GM21423 (cell line): ENCODE results near the gene KIRREL3.

ENCODE experiments used
- ATAC-seq: cut with Tn5 transposase; IDR thresholded peaks from one replicate; pipeline ENCODE4 v1.9.1; 2021; ENCODE audit warnings: mild to moderate bottlenecking, moderate library complexity; ENCODE audit not compliant: unreplicated experiment

The KIRREL3 gene

DNA sequence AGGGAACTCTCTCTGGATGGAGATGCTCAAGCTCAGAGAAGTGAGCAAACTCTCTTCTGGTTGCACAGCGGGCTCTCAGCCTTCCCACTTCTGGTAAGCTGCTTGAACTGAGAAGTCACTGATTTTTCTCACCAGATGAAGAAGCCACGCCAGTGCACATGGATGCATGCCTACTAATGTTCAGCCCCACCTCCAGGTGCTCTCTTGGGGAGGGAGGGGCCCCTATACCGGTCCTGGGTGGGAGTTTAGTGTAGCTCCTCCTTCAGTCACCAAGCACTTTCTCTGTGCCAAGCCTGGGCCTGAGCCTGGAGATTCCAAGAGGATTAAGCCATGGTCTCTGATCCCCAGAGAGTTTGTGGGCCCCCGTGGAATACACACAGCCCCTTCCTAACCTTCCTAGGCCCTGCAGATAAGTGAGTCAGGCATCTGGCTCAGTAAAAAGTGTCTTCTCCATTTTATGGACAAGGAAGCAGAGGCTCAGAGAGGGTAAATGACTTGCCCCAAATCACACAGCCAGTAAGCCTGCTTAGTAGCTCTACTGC lies 502.9 kb downstream of the KIRREL3 start:
- no peak for ATAC-seq

DNA sequence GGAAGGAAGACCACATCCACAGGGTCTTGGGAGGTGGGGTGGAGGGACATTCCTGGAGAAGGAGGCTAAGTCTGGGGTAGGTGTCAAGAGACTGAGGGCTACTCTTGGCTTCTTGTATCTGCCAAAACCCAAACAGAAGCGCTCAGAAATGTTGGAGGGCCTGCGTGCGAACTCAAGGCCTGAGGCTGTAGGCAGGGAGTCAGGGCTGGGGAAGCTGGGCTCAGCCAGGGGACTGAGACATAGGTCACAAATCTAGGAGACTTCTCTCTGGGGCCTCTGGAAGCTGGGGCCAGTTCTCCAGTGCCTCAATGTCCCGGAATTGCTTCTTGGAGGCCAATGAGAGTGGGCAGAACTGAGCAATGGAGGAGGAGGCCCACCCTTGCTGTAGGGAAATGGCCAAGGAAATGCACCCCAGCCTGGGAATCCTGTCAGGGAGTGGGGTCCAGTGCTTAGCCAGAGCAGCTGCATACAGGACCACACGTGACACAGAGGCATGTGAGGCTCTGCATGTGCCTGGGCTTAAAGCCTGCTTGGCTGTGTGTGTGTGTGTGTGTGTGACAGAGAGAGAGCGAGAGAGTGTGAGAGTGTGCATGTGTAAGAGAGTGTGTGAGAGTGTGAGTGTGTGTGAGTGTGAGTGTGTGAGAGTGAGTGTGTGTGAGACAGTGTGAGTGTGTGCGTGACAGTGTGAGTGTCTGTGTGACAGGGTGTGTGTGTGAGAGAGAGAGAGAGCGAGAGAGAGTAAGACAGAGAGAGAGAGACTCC lies 503.8 kb downstream of the KIRREL3 start:
- ATAC-seq = no peak

- no peak for ATAC-seq
Measured at GRCh38 chr11:126495281-126496220, 505.0 kb downstream of the KIRREL3 start.

DNA sequence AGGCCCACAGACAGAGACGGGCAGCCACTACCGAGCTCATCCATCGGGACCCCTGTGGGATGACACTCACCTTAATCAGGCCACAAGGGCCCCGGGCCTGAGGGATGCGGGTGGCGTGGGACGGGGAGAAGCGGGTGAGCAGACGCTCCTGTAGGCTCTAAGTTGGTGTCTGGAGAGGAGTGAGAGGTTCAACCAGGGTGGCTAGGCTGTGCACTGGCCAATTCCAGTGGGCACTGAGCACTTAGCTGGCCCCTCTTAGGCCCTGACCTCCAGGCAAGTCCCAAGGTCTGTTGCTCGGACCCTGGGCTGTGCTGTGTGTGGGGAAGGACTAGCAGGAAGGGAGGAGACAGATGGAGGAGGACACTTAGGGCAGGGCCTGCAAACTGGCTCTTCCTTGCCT lies 505.7 kb downstream of the KIRREL3 start:
- ATAC-seq = no peak

DNA sequence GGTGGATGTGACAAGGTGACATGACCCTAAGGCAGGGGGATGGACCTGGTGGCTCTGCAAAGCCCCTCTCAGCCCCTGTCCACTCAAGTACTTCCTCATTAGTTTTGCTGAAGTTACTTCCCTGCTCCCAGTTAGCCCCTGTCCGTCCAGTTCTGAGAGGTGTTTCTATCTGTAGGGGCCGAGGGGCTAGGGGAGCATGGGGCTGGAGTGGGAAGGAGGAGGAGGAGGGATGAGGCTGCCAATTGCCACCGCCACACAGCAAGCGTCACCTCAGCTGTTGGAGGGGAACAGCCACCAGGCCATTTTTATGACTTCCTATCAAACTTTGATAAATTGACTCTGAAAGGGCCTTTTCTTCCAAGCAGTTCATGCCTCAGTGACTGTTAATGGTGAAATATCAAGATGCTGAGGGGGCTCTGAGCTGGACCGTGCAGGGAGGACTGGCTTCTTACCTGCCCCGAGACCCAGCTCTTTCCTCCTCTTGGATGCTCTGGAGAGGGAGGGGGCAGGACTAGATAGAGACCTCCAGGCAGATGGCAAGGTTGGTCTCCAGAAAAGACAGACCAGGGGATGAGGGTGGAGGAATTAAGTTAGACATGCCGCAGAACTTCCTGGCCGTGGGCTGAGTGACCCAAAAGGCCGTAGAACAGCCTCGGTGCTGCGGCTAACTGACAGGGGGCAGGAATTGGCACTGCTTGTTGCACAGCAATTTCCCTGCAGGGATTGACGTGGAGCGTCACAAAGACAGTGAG lies 508.1 kb downstream of the KIRREL3 start:
- no peak for ATAC-seq

DNA sequence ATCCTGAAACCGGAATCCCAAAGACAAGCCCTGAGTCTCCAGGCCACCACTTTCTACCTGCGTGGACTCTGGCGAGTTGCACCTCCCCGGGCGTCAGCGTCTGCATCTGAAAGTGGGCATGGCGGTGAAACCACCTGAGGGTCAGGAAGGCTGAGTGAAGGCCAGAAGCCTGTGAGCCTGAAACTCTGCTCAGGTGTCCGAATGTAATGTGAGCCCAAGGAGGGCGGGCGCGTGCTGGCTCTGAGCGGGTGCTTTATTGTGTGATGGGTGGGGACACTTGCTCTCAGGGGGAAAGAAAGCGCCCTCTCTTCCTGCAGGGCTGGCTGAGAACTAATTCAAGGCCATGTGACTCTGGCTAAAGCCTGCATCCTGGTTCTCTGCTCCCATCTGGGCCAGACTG lies 509.5 kb downstream of the KIRREL3 start:
- ATAC-seq = no peak

DNA sequence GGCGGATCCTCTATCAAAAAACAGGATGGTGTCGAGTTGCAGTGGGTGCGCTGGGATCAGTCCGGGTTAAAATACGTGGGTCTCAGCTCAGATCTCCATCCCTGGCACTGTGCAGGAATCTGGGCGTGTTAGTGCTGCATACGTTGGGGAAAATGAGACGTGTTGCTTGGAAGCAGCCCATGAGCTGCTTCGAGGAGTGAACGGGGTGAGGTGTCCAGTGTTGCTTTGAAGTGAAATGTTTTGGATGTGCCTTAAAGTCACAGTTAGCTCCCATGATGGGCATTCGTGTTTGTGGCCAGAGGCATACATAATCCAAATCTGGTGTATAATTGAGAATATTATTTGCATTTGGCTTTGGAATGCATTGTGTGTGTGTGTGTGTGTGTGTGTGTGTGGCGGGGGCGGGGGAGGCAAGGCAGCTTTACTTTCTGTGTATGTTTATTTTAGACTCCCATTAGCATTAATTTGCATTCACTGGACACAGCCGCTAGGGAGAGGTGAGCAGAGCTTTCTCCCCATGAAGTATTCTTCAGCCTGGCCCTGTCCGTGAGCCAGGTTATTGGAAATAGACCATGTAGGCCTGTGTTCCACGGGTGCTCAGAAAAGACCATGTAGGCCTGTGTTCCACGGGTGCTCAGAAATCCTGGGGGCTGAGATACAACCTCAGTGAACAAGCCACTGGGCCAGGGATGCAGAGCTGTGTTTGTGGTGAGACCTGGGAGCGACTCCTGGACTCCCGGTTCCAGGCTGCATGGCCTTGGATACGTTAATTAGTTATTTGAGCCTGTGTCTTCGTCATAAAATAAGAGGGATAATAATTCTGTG lies 510.5 kb downstream of the KIRREL3 start:
- ATAC-seq = no peak

- no peak for ATAC-seq
Measured at GRCh38 chr11:126488591-126489370, 511.8 kb downstream of the KIRREL3 start.

DNA sequence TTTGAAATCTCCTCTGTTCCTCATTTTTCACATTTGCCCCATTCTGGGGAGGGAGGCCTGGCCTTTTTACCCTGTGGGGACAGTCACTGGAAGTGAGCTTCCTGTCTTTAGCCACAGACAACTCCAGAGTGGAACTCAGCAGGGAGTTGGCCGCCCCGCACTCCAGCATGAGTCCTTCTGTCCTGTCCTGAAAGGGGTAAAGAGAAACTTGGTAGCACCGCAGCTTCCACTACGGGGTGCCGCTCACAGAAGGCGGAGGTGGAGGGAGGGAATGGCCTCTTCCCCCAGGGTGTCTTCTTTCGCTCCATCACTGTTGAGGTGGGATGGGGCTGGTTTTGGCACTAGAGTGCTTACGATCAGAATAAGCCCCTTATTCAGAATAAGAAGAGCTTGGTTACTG lies 512.9 kb downstream of the KIRREL3 start:
- ATAC-seq = no peak

DNA sequence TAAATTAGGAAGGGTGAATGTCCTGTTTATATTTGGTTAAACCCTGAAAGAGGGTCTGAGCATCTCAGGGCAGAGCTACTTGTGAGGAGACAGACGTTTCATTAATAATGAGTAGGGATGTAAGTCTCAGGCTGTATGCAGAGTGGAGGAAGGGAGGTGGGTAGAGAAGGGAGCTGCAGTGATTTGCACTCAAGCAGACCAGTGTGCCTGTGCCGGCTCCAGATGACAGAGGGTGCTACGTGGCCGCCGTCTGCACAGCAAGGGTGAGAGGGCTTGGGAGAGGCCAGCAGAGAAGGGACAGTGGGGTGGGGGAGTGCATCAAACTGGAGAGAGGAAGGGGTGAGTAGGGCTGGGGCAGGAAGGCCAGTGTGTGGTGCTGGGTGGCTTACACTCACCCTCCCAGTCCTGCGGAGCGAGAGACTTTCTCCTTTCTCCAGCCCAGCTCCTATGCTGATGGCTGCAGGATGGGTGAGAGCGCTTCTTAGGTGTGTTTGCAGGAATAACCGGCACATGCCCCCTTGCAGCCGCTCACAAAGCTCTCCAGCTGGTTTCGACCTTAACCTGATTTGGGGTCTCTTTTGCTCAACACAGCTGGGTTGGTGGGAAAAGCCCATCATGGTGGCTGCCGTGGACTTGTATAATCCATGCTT lies 514.5 kb downstream of the KIRREL3 start:
- no peak for ATAC-seq

- ATAC-seq = no peak
Measured at GRCh38 chr11:126485021-126485792, 515.4 kb downstream of the KIRREL3 start.

GRCh38 chr11:126484266-126484665 lies 516.3 kb downstream of the KIRREL3 start:
- no peak for ATAC-seq

DNA sequence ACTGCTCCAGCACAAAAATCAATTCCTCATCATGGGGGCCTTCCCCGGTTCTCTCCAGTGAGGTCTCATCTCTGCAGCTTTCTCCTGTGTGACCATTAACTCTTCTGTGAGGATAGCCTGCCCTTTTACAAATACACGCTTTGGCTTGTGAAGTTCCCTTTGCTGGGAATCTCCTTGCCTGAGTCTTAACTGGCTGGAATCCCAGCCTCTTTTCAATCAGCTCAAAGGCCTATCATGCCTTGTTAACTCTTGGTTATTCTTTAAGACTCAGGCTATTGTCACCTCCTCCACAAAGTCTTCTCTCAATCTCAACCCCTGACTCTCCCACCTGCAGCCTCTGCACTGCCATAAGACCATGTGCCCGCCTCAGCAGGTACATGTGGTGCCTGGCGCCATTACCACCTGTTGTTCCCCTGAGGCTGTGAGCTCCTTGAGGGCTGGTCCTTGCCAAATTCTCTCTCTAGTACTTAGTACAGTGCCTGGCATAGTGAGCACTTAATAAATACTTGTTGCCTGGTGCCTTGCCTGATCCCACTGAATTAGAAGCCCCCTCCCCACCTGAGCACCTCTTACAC lies 516.9 kb downstream of the KIRREL3 start:
- no peak for ATAC-seq

DNA sequence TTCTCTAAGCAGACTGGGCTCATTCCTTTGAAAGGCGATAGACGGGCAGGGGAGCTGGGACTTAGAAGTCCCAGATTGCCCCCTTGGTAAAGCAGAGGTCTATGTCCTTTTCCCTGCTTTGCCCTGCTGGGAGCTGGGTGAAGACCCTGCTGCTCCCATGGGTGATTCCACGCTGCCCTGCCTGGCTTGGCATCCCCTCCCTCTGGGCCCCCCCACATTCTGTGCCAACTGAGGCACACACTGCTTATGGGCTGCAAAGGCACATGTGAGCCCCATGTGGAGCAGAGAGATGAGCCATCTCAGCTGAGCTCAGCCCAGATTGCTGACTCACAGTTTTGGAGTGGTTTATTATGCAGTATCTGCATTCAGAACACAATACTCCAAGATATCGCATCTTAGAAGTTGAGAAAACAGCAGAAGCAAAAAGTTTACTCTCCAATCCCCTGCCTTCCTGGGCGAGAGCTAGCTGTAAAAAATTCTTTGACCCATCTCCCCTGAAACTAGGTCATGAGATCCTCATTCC lies 517.9 kb downstream of the KIRREL3 start:
- ATAC-seq = no peak

DNA sequence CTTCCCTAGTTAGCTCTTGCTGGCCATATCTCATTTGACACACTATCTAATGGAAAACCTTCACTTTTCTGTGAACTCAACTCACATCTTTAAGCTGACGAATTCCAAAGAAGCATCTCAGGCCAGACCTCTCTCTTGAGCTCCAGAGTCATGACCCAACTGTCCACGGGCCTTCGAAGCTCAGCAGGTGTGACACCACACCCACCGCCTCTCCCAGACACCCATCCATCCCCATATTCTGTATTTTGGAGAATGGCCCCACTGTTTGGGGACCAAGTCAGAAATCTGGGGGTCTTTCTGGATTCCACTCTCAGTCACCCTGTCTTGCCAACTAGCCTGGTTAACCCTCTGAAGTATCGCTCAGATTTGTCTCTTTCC lies 519.3 kb downstream of the KIRREL3 start:
- no peak for ATAC-seq

GRCh38 chr11:126480410-126481302 lies 519.9 kb downstream of the KIRREL3 start:
- ATAC-seq = peak; percentile 73

DNA sequence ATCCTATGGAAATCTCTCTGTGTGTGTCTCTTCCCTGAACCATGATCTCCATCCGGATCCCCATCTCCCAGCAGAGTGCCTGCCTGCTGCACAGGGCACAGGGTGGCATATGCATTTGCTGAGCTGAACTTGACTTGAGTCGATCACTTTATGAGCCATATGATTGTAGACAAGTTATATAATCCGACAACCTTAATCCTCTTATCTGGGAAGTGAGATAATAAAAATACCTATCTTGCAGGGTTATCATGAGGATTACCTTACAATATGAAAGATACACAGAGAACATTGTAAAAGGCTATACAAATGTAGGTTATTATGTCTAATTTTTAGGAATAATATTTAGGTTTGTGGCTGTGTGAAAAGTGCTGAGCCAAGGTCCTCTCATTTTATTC lies 520.6 kb downstream of the KIRREL3 start:
- ATAC-seq = no peak
